K562 (cell line): ENCODE results near the gene CFAP251. TPM values are rescaled to one million over a fixed set of nuclear protein-coding genes. Genes with fewer than 3 reads are reported as not detected.

Source experiments
- AFF1 ChIP-seq, 2 experiments: fragments of 450-650 bp; IDR thresholded peaks; 2 replicates each; pipeline ENCODE4 v1.6.1; 2018; ENCODE audit warnings: mild to moderate bottlenecking in 2 of 2, low read depth in 1 of 2; ENCODE audit not compliant: partially characterized antibody in 2 of 2
- CCNT2 ChIP-seq: IDR thresholded peaks from 2 replicates; pipeline ENCODE4 v1.6.1; 2011; ENCODE audit warnings: borderline replicate concordance, low read depth, mild to moderate bottlenecking, moderate library complexity, mixed read lengths, low read length; ENCODE audit not compliant: insufficient read length; ENCODE audit errors: extremely low read depth
- E2F6 ChIP-seq, 2 experiments: IDR thresholded peaks; 2 replicates each; pipeline ENCODE4 v1.6.1; 2011; ENCODE audit warnings: borderline replicate concordance in 1 of 2, control low read depth in 1 of 2, low read depth in 1 of 2, low read length in 1 of 2, mild to moderate bottlenecking in 1 of 2, mixed read lengths in 1 of 2, moderate library complexity in 1 of 2; ENCODE audit not compliant: insufficient read depth in 1 of 2, insufficient read length in 1 of 2, poor library complexity in 1 of 2, severe bottlenecking in 1 of 2; ENCODE audit errors: extremely low read depth in 1 of 2
- ELF1 ChIP-seq: fragments of 200-800 bp; sonication (Bioruptor generic); IDR thresholded peaks from 2 replicates; pipeline ENCODE4 v1.6.1; 2016; ENCODE audit warnings: missing genetic modification characterization, missing compliant biosample characterization
- HDAC1 ChIP-seq, 2 experiments: fragments of 450-650 bp; IDR thresholded peaks; 2 replicates each; pipeline ENCODE4 v1.6.1; 2016 to 2017; ENCODE audit warnings: inconsistent platforms in 1 of 2, mild to moderate bottlenecking in 1 of 2, moderate library complexity in 1 of 2
- HSF4 ChIP-seq: fragments of 250-450 bp; sonication (Bioruptor Pico); IDR thresholded peaks from 2 replicates; pipeline ENCODE4 v2.1.2; 2022; ENCODE audit warnings: mild to moderate bottlenecking, moderate library complexity, borderline replicate concordance
- KLF13 ChIP-seq: fragments of 450-650 bp; IDR thresholded peaks from 2 replicates; pipeline ENCODE4 v1.6.1; 2016; ENCODE audit warnings: missing genetic modification characterization, low read depth, mild to moderate bottlenecking, missing compliant biosample characterization, moderate library complexity, borderline replicate concordance
- NBN ChIP-seq: fragments of 450-650 bp; IDR thresholded peaks from 2 replicates; pipeline ENCODE4 v1.6.1; 2016; ENCODE audit warnings: low read depth, mild to moderate bottlenecking
- NRF1 ChIP-seq, 2 experiments: fragments of 450-650 bp; IDR thresholded peaks in 1 of 2; conservative IDR thresholded peaks in 1 of 2; 2 replicates each; pipeline ENCODE4 v1.6.1; 2014; ENCODE audit warnings: mild to moderate bottlenecking in 2 of 2
- PCBP1 ChIP-seq: fragments of 200-400 bp; formaldehyde crosslinking; IDR thresholded peaks from 2 replicates; pipeline ENCODE4 v1.6.1; 2018; ENCODE audit warnings: mild to moderate bottlenecking, low read depth, low read length; ENCODE audit not compliant: poor library complexity, severe bottlenecking
- RBFOX2 ChIP-seq: fragments of 200-400 bp; formaldehyde crosslinking; IDR thresholded peaks from 2 replicates; pipeline ENCODE4 v1.6.1; 2017; ENCODE audit warnings: low read depth, mild to moderate bottlenecking, low read length, moderate library complexity
- SRSF3 ChIP-seq: fragments of 200-400 bp; formaldehyde crosslinking; IDR thresholded peaks from 2 replicates; pipeline ENCODE4 v1.6.1; 2016; ENCODE audit warnings: mild to moderate bottlenecking, low read length, moderate library complexity; ENCODE audit not compliant: insufficient read depth
- VEZF1 ChIP-seq: fragments of 200-800 bp; sonication (Bioruptor generic); IDR thresholded peaks from 2 replicates; pipeline ENCODE4 v1.6.1; 2017; ENCODE audit warnings: missing genetic modification characterization, missing compliant biosample characterization
- YY1 ChIP-seq, 3 experiments: IDR thresholded peaks; 2 replicates each; pipeline ENCODE4 v1.6.1; 2011; ENCODE audit warnings: low read length in 2 of 3, mild to moderate bottlenecking in 2 of 3, moderate library complexity in 2 of 3, borderline replicate concordance in 1 of 3, control low read depth in 1 of 3, low read depth in 1 of 3; ENCODE audit not compliant: insufficient read depth in 3 of 3, insufficient replicate concordance in 2 of 3, control insufficient read depth in 1 of 3, insufficient read length in 1 of 3; ENCODE audit errors: extremely low read depth in 1 of 3
- ZNF431 ChIP-seq: sonication (generic); formaldehyde crosslinking; IDR thresholded peaks from 2 replicates; pipeline ENCODE4 v1.8.0; 2022; ENCODE audit warnings: mild to moderate bottlenecking, missing genetic modification reagents
- ZNF639 ChIP-seq, 2 experiments: fragments of 200-800 bp in 1 of 2; sonication (Bioruptor generic) in 1 of 2; sonication (generic) in 1 of 2; formaldehyde crosslinking in 1 of 2; IDR thresholded peaks in 1 of 2; conservative IDR thresholded peaks in 1 of 2; 2 replicates each; pipeline versions ENCODE4 v1.5.0 to v1.6.1; 2016 to 2020; ENCODE audit warnings: missing compliant biosample characterization in 1 of 2, missing genetic modification characterization in 1 of 2, missing genetic modification reagents in 1 of 2
- polyA plus RNA-seq, 8 experiments: library from polyadenylated mRNA; depleted of rRNA in 4 of 8; stranded (reverse) in 5 of 8; unstranded in 3 of 8; fragments of >200 nt; fragmentation: Nextera tagmentation in 2 of 8; fragmentation: Illumina TruSeq in 1 of 8; extraction: Ambion mirVana in 2 of 8; extraction: Trizol in 1 of 8; gene quantifications; 2 replicates each; pipeline versions ENCODE4 v1.2.1 to v1.2.3, GENCODE V29; 2011 to 2014; ENCODE audit warnings: inconsistent platforms in 1 of 8, missing spikeins in 1 of 8
- total RNA-seq, 7 experiments: library from RNA; depleted of rRNA in 6 of 7; stranded (reverse); fragments of >200 nt in 6 of 7; fragmentation: Illumina TruSeq in 2 of 7; extraction: Trizol in 2 of 7; gene quantifications; 2 replicates each; pipeline versions ENCODE4 v1.2.1 to v1.2.3, GENCODE V29; 2011 to 2021; ENCODE audit warnings: low replicate concordance in 1 of 7

Gene CFAP251
- total and polyA plus RNA-seq, 9 of the 15 experiments (the other 6 are each of a cell fraction or from before 2014, with no cell fraction given), result 16.6 to 31.0 (median 19.1) TPM

- TF ChIP-seq VEZF1 (CRISPR knock-in tag) (peak; percentile 65; the same call in 1 of the 2 replicates), ZNF431 (no peak), YY1 (IDR thresholded peaks at IDR 0.05; ENCODE audit: borderline replicate concordance in 1 of 3, control insufficient read depth in 1 of 3, extremely low read depth in 1 of 3, insufficient read depth in 3 of 3, insufficient read length in 1 of 3, insufficient replicate concordance in 2 of 3, low read depth in 1 of 3, low read length in 2 of 3) (peak in 2 of 3 experiments; percentile 28 to 68), ELF1 (tag) (no peak), HSF4 (CRISPR knock-in tag) (no peak), AFF1 (IDR thresholded peaks at IDR 0.05; ENCODE audit: low read depth in 1 of 2, partially characterized antibody in 2 of 2) (no peak), NBN (0 out of 2 replicates have a peak, but pooled peaks have one; percentile 35), SRSF3 (no peak), ZNF639 (CRISPR knock-in tag; conservative IDR thresholded peaks at IDR 0.05 in 1 of 2, IDR thresholded peaks at IDR 0.05 in 1 of 2) (peak in 1 of 2 experiments; percentile 54; a peak in 1 of 4 replicates), CCNT2 (peak; percentile 52), NRF1 (conservative IDR thresholded peaks at IDR 0.05 in 1 of 2, IDR thresholded peaks at IDR 0.05 in 1 of 2) (peak; percentile 88 to 90), HDAC1 (IDR thresholded peaks at IDR 0.05) (peak in 1 of 2 experiments; percentile 71; a peak in 2 of 4 replicates), PCBP1 (peak; percentile 19), KLF13 (tag) (no peak), E2F6 (IDR thresholded peaks at IDR 0.05; ENCODE audit: borderline replicate concordance in 1 of 2, extremely low read depth in 1 of 2, insufficient read depth in 1 of 2, insufficient read length in 1 of 2, low read depth in 1 of 2, low read length in 1 of 2, poor library complexity in 1 of 2, severe bottlenecking in 1 of 2) (peak in 1 of 2 experiments; percentile 32), RBFOX2 (peak; percentile 66; the same call in 1 of the 2 replicates)
Observed at GRCh38 chr12:122021822-122022392, 103.5 kb downstream of the CFAP251 start, which contains the start of gene BCL7A (continued).
